Stimulated activated CD8-positive, alpha-beta memory T cell treated with anti-CD3 and anti-CD28 coated beads, Interleukin-4, amount 100 ng/mL, for 1 hour (primary cell): ENCODE results near the gene ANKRD13A.
"Not testable (repeated sequence)": the region's sequence is repeated elsewhere in the genome, so short reads cannot be mapped to it uniquely, and the experiment has no call there.

Source experiments
- DNase-seq, 2 donors: peaks; one replicate each; pipeline ENCODE4 v3.0.0-alpha.2; 2020; ENCODE audit warnings: low read depth in 2 of 2, low spot score in 1 of 2

Gene ANKRD13A

GRCh38 chr12:109983432-109984142 lies 15.6 kb upstream of the ANKRD13A start:
- DNase-seq: no peak

- DNase-seq: not testable (repeated sequence)
Observed at GRCh38 chr12:109986236-109986635, 13.0 kb upstream of the ANKRD13A start.

GRCh38 chr12:109987615-109988014 lies 11.6 kb upstream of the ANKRD13A start:
- DNase-seq: no peak

DNA sequence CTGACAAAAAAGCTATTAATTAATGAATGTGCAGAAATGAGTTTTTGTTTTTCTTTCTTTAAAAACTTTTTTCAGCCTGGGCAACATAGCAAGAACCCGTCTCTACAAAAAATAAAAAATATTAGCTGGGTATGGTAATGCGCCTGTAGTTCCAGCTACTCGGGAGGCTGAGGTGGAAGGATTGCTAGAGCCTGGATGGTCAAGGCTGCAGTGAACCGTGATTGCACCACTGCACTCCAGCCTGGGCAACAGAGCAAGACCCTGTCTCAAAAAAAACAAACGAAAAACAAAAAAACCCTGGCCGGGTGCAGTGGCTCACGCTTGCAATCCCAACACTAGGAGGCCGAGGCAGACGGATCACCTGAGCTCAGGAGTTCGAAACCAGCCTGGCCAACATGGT lies 11.0 kb upstream of the ANKRD13A start:
- no peak for DNase-seq

DNA sequence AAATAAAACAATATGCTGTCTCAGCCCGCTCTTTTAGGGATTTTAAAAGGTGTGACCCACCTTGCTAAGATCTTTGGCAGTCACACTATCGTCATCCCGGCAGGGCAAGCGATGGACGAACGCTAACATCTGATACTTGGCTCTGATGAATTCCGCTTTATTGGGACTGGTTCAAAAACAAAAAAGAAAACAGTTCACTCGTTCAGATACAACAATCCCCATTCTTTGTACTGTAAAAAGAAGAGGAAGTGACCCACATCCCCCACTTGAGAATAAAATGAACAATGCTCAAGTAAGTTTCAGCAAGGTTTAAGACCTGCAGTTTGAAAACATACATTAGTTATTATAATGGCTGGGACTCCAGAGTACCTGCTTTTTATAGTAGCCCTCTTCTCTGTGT lies 10.3 kb upstream of the ANKRD13A start:
- no peak for DNase-seq

- no peak for DNase-seq
Observed at GRCh38 chr12:109989380-109989779, 9.8 kb upstream of the ANKRD13A start.

- no peak for DNase-seq
Observed at GRCh38 chr12:109991586-109991985, 7.6 kb upstream of the ANKRD13A start.

DNA sequence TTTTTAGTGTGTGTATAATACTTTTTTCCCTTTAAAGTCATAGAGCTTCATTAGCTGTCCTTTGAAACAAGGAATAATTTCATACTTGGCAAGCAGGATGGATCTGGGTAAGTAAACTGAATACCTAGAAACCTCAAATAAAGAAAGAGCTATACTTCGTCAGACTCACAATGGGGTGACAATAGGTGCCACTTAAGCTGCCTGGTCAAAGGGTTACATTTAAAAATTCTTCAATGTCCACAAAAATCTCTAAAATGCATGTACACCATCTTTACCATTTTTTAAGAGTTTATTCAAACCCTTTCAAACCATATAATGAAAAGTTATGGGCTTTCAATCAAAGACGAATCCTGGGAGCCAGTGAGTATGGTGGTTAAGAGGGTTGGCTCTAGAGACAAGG lies 6.1 kb upstream of the ANKRD13A start:
- no peak for DNase-seq

DNA sequence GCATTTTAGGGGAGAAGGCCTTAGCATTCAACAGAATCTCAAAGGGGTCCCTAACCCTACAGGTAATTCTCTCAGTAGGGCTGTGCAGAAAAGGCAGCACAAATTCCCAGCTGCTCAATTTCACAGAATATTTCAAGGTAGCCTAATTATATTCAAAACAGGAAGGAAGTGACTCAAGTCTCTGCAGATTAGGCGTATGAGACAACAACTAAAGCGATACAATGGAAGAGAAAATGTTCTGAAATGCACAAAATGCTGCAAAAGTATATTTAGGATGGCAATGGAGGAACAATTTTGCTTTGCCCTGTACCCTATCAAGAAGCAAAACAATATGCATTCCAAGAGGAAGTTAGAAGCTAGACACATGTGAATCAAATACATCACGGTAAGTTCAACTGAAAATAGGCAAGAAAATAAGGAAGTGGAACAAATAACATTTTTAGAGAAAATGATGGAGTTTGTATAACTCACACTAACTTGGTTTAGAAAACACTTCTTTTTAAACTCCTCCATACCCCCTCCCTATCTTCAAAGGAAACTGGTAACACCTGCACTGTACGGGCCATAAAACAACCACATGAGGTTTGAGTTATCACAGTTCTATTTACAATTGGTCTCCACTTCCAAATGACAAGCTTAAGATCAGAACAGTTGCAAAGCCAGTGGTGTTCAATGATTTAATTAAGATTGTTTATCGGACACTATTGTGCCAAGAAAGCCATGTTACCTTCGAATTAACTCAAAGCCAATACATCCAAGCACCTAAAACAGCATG lies 4.6 kb upstream of the ANKRD13A start:
- DNase-seq: no peak

GRCh38 chr12:109995361-109995685 lies 3.9 kb upstream of the ANKRD13A start:
- DNase-seq: no peak

DNA sequence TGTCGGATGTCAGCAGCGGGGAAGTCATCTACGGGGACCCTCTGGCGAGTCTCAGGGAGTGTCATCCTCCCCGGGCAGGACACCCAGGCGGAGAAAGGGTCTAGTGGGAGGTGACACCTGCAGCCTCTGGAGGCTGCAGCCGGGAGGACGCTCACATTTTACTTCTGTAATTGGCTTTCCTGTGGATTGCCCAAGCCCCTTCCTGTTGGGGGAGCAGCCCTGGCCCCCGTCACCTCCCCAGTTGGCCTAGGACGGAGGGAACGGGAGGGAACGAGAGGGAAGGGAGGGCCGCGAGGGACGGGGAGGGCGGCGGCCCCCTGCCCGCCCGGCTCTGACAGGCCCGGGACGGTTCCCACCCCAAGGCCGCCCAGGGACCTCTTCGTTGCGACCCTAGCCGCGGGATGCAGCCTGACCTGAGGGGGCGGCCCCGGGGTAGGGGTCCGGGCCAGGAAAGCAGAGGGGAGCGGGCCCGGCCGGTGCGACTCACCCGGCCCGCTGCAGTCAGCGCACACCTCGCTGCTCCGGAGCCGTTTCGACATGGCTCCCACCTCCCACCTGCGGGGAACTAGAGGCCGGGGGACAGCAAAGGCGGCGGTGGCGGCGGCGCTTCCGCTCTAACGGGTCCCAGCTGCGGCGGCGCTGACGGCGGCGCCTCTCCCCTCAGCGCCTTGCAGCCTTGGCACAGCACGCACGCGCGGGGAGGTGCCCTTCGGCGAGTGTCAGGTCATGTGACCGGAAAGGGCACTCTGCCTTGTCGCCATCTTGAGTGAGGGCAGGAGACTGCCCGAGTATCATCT lies 3.3 kb upstream of the ANKRD13A start, which contains the start of gene GIT2:
Gene GIT2 (minus strand): TSS at position 683 of the 797 bp plus-strand sequence. CDS start 144 bp downstream, at position 539.
- DNase-seq: peak; percentile 79 to 91

GRCh38 chr12:109996483-109996853 lies 2.8 kb upstream of the ANKRD13A start:
- DNase-seq: no peak

DNA sequence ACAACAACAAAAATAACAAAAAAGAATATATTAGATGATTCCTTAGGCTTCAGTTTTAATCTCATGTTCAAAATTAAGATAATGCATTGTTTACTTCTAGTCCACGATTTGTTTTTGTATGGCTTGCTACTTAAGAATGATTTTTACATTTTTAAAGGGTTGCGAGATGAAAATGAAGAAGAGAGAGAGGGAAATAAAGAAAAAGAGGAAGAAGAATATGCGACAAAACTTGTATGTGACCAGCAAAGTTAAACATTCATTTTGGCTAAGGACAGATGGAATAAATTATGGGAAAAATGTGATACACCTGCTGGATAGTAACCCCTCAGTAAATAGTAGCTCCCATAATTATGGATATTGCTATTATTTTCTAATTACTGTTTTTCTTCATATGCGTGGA lies 1.8 kb upstream of the ANKRD13A start:
- no peak for DNase-seq

- no peak for DNase-seq
Observed at GRCh38 chr12:109998241-109998903, 858 bp upstream of the ANKRD13A start.

DNA sequence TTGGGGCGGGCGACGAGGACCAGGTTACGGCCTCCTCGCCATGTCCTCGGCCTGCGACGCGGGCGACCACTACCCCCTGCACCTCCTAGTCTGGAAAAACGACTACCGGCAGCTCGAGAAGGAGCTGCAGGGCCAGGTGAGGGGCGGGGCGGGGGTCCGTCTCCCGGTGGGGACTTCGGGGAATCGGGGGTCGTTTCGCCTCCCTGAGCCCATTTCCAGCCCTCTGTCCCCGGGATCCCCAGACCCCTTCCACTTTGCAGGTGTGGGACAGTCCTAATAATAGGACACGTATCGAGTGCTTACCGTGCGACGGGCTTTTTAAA lies 380 bp downstream of the ANKRD13A start:
- no peak for DNase-seq

DNA sequence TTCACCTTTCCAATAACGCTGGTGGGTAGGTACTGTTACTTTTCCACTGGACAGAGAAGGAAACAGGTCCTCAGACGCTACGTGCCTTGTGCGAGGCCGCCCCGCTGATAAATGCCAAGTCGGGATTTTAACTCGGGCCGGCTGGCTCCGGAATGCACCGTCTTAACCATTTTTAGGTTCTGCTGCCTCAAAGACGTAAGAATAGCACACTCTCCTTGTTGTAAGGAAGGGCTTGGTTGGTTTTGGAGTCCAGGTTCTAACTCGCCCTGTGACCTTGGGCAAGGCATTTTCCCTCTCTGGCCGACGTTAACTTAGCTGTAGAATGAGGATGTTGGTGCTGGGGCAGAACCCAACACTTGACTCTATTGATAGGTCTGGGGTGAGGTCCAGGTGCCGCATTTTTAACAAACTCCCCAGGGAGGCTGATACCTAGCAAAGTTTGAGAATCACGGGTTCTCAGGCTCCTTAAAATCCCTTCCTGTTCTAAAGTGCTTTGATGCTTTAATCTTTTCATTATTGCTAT lies 814 bp downstream of the ANKRD13A start:
- no peak for DNase-seq

GRCh38 chr12:110001596-110001995 lies 2.4 kb downstream of the ANKRD13A start:
- DNase-seq: no peak

GRCh38 chr12:110002676-110003515 lies 3.7 kb downstream of the ANKRD13A start:
- no peak for DNase-seq

GRCh38 chr12:110004598-110004997 lies 5.4 kb downstream of the ANKRD13A start:
- no peak for DNase-seq

DNA sequence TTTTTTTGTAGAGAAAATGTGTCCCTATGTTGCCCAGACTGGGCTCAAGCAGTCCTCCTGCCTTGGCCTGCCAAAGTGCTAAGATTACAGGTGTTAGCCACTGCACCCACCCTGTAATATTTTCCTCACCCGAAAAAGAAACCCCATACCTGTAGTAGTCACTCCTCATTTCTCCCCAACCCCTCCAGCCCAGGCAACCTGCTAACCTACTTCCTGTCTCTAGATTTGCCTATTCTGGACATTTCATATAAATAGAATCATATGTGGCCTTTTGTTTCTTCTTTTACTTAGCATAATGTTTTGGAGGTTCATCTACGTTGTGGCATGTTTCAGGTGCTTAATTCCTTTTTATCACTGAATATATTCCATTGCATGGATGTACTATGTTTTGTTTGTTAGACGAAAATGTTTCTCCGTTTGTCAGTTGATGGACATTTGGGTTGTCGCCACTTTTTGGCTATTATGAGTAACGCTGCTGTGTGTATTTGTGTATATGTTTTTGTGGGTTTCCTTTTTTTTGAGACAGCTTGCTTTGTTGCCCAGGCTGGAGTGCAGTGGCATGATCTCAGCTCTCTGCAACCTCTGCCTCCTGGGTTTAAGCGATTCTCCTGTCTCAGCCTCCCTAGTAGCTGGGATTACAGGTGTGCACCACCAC lies 6.2 kb downstream of the ANKRD13A start:
- DNase-seq: no peak
